H1 (cell line): ENCODE results near the gene ZSCAN25. TPM values are rescaled to one million over a fixed set of nuclear protein-coding genes. Genes with fewer than 3 reads are reported as not detected.

ENCODE experiments used
- BRCA1 ChIP-seq: IDR thresholded peaks from 2 replicates; pipeline ENCODE4 v1.6.1; 2012; ENCODE audit warnings: low read depth, low read length, improper control_type of control experiment
- HDAC2 ChIP-seq, 2 experiments: fragments of 300-600 bp in 1 of 2; sonication (generic) in 1 of 2; IDR thresholded peaks; 2 replicates each; pipeline ENCODE4 v1.6.1; 2011 to 2012; ENCODE audit warnings: low read depth in 2 of 2, low read length in 2 of 2, mild to moderate bottlenecking in 2 of 2, moderate library complexity in 2 of 2, borderline replicate concordance in 1 of 2, inconsistent platforms in 1 of 2
- SIN3A ChIP-seq, 2 experiments: IDR thresholded peaks in 1 of 2; conservative IDR thresholded peaks in 1 of 2; 2 replicates each; pipeline ENCODE4 v1.6.1; 2011 to 2012; ENCODE audit warnings: low read length in 2 of 2, improper control_type of control experiment in 1 of 2, low read depth in 1 of 2, mild to moderate bottlenecking in 1 of 2
- TAF7 ChIP-seq: optimal IDR thresholded peaks from 2 replicates; pipeline ENCODE3; 2011; ENCODE audit warnings: low read depth, mild to moderate bottlenecking, inconsistent platforms, low read length, moderate library complexity, borderline replicate concordance
- ZNF274 ChIP-seq: IDR thresholded peaks from 2 replicates; pipeline ENCODE4 v1.7.0; 2012; ENCODE audit warnings: low read length, borderline replicate concordance; ENCODE audit errors: extremely low read depth
- polyA plus RNA-seq, 7 experiments: library from polyadenylated mRNA; depleted of rRNA in 3 of 7; stranded (reverse) in 5 of 7; unstranded in 2 of 7; fragments of >200 nt in 5 of 7; fragments of 200-250 nt in 2 of 7; gene quantifications; 1 replicate in 5 of 7; 2 replicates in 1 of 7; 4 replicates in 1 of 7; pipeline versions ENCODE4 v1.2.1 to v1.2.3, GENCODE V29; 2011 to 2013; ENCODE audit warnings: missing spikeins in 2 of 7, mixed read lengths in 2 of 7
- total RNA-seq: library from RNA; stranded (reverse); fragmentation: NEBNext Ultra II Directional; extraction: Animal tissue kit (Norgen Biotek cat#: 25700); gene quantifications from 2 replicates; pipeline ENCODE4 v1.2.1, GENCODE V29; 2021
- TF ChIP-seq, protein P1 (sequence below): fragments of 300-600 bp; sonication (generic); IDR thresholded peaks from 2 replicates; pipeline ENCODE4 v1.7.1; 2012; ENCODE audit warnings: low read length, moderate library complexity, mild to moderate bottlenecking, inconsistent platforms; ENCODE audit not compliant: insufficient replicate concordance
- TF ChIP-seq, protein P2 (sequence below): IDR thresholded peaks from 2 replicates; pipeline ENCODE4 v1.6.1; 2012; ENCODE audit warnings: low read length, inconsistent platforms

ZSCAN25 gene
- total and polyA plus RNA-seq, 2 of the 8 experiments (the other 6 are each of a cell fraction or from before 2014, with no cell fraction given), result 10.1 to 18.6 TPM

DNA sequence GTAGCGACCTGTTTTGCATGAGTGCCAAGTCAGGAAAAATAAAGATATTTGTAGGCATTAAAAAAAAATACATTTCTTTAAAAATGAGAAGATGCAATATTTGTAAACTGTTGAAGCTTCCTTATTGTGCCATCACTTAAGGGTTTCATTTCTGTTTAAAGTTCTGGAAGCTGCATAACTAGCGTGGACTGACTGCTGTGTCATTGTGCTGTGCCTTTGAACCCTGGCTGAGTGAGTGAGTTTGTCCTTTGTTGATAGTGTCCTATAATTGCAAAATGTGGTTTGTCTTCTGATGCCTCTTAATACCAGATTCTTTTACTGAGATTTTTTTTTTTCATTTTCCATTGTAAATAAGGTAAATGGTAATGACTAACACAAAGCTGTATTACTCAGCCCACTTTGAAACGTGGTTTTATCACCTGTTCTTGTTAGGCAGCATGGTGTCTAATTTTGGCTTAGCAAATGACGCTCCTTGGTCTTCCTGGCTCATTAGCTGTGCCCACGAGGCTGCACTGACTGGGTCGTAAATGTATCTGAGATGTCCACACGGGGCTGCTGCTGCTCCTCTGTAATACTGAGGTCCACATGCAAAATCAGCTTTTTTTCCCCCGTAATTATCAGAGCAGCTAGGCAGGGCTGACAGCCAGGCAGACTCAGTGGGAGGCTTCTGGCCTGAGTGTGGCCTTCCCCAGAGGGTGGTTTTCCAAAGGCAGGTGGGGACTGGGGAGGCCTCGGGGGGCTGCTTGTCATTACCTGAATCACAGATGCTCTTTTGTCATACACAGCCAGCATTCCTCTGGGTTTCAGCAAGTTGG, 14.8 kb downstream of the ZSCAN25 start (continued):
- TF ChIP-seq, protein P1, sequence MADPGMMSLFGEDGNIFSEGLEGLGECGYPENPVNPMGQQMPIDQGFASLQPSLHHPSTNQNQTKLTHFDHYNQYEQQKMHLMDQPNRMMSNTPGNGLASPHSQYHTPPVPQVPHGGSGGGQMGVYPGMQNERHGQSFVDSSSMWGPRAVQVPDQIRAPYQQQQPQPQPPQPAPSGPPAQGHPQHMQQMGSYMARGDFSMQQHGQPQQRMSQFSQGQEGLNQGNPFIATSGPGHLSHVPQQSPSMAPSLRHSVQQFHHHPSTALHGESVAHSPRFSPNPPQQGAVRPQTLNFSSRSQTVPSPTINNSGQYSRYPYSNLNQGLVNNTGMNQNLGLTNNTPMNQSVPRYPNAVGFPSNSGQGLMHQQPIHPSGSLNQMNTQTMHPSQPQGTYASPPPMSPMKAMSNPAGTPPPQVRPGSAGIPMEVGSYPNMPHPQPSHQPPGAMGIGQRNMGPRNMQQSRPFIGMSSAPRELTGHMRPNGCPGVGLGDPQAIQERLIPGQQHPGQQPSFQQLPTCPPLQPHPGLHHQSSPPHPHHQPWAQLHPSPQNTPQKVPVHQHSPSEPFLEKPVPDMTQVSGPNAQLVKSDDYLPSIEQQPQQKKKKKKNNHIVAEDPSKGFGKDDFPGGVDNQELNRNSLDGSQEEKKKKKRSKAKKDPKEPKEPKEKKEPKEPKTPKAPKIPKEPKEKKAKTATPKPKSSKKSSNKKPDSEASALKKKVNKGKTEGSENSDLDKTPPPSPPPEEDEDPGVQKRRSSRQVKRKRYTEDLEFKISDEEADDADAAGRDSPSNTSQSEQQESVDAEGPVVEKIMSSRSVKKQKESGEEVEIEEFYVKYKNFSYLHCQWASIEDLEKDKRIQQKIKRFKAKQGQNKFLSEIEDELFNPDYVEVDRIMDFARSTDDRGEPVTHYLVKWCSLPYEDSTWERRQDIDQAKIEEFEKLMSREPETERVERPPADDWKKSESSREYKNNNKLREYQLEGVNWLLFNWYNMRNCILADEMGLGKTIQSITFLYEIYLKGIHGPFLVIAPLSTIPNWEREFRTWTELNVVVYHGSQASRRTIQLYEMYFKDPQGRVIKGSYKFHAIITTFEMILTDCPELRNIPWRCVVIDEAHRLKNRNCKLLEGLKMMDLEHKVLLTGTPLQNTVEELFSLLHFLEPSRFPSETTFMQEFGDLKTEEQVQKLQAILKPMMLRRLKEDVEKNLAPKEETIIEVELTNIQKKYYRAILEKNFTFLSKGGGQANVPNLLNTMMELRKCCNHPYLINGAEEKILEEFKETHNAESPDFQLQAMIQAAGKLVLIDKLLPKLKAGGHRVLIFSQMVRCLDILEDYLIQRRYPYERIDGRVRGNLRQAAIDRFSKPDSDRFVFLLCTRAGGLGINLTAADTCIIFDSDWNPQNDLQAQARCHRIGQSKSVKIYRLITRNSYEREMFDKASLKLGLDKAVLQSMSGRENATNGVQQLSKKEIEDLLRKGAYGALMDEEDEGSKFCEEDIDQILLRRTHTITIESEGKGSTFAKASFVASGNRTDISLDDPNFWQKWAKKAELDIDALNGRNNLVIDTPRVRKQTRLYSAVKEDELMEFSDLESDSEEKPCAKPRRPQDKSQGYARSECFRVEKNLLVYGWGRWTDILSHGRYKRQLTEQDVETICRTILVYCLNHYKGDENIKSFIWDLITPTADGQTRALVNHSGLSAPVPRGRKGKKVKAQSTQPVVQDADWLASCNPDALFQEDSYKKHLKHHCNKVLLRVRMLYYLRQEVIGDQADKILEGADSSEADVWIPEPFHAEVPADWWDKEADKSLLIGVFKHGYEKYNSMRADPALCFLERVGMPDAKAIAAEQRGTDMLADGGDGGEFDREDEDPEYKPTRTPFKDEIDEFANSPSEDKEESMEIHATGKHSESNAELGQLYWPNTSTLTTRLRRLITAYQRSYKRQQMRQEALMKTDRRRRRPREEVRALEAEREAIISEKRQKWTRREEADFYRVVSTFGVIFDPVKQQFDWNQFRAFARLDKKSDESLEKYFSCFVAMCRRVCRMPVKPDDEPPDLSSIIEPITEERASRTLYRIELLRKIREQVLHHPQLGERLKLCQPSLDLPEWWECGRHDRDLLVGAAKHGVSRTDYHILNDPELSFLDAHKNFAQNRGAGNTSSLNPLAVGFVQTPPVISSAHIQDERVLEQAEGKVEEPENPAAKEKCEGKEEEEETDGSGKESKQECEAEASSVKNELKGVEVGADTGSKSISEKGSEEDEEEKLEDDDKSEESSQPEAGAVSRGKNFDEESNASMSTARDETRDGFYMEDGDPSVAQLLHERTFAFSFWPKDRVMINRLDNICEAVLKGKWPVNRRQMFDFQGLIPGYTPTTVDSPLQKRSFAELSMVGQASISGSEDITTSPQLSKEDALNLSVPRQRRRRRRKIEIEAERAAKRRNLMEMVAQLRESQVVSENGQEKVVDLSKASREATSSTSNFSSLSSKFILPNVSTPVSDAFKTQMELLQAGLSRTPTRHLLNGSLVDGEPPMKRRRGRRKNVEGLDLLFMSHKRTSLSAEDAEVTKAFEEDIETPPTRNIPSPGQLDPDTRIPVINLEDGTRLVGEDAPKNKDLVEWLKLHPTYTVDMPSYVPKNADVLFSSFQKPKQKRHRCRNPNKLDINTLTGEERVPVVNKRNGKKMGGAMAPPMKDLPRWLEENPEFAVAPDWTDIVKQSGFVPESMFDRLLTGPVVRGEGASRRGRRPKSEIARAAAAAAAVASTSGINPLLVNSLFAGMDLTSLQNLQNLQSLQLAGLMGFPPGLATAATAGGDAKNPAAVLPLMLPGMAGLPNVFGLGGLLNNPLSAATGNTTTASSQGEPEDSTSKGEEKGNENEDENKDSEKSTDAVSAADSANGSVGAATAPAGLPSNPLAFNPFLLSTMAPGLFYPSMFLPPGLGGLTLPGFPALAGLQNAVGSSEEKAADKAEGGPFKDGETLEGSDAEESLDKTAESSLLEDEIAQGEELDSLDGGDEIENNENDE, result no peak
- no peak for TF ChIP-seq ZNF274
- TF ChIP-seq SIN3A (conservative IDR thresholded peaks at IDR 0.05 in 1 of 2, IDR thresholded peaks at IDR 0.05 in 1 of 2; ENCODE audit: low read depth in 1 of 2, low read length in 2 of 2), result peak; percentile 71 to 84; a peak in 2 of 4 replicates
- no peak for TF ChIP-seq BRCA1
- TF ChIP-seq, protein P2, sequence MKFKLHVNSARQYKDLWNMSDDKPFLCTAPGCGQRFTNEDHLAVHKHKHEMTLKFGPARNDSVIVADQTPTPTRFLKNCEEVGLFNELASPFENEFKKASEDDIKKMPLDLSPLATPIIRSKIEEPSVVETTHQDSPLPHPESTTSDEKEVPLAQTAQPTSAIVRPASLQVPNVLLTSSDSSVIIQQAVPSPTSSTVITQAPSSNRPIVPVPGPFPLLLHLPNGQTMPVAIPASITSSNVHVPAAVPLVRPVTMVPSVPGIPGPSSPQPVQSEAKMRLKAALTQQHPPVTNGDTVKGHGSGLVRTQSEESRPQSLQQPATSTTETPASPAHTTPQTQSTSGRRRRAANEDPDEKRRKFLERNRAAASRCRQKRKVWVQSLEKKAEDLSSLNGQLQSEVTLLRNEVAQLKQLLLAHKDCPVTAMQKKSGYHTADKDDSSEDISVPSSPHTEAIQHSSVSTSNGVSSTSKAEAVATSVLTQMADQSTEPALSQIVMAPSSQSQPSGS, result no peak
- no peak for TF ChIP-seq TAF7
- TF ChIP-seq HDAC2 (IDR thresholded peaks at IDR 0.05; ENCODE audit: borderline replicate concordance in 1 of 2, low read depth in 2 of 2, low read length in 2 of 2), result peak in 1 of 2 experiments; percentile 63; a peak in 1 of 4 replicates
